Liver (tissue), 9 donors: ENCODE data around the gene ALKBH5. TPM values are rescaled to one million over a fixed set of nuclear protein-coding genes. Genes with fewer than 3 reads are reported as not detected.

Experiments used
- DNase-seq: peaks from one replicate; pipeline ENCODE4 v3.0.0-alpha.2; 2017; ENCODE audit warnings: low spot score
- H3K27ac ChIP-seq, 2 donors: one replicate each; pipeline ENCODE4 v1.7.0; 2013; ENCODE audit warnings: inconsistent platforms in 2 of 2, low read length in 2 of 2, control low read depth in 1 of 2, low read depth in 1 of 2, mild to moderate bottlenecking in 1 of 2
- H3K27me3 ChIP-seq, 4 donors: one replicate each; pipeline versions ENCODE4 v1.6.1 to v1.7.0; 2013; ENCODE audit warnings: low read length in 3 of 4, inconsistent platforms in 1 of 4, mild to moderate bottlenecking in 1 of 4, moderate library complexity in 1 of 4; ENCODE audit not compliant: control insufficient read depth in 4 of 4, insufficient read depth in 4 of 4
- H3K36me3 ChIP-seq, 4 donors: one replicate each; pipeline versions ENCODE4 v1.6.1 to v1.7.0; 2013; ENCODE audit warnings: low read length in 3 of 4, mild to moderate bottlenecking in 3 of 4, low read depth in 1 of 4, moderate library complexity in 1 of 4; ENCODE audit not compliant: control insufficient read depth in 4 of 4, insufficient read depth in 3 of 4
- H3K4me1 ChIP-seq, 4 donors: one replicate each; pipeline versions ENCODE4 v1.6.1 to v1.7.0; 2013; ENCODE audit warnings: low read length in 3 of 4, mild to moderate bottlenecking in 3 of 4, moderate library complexity in 1 of 4; ENCODE audit not compliant: control insufficient read depth in 4 of 4, insufficient read depth in 4 of 4
- H3K4me3 ChIP-seq, 3 donors: one replicate each; pipeline versions ENCODE4 v1.6.1 to v1.7.0; 2013; ENCODE audit warnings: low read length in 3 of 3, control low read depth in 1 of 3, low read depth in 1 of 3, mild to moderate bottlenecking in 1 of 3
- H3K9ac ChIP-seq, 2 donors: one replicate each; pipeline ENCODE4 v1.7.0; 2013; ENCODE audit warnings: low read length in 2 of 2, mild to moderate bottlenecking in 2 of 2, moderate library complexity in 2 of 2, control low read depth in 1 of 2, low read depth in 1 of 2
- H3K9me3 ChIP-seq, 4 donors: one replicate each; pipeline versions ENCODE4 v1.6.1 to v1.7.0; 2013; ENCODE audit warnings: low read length in 3 of 4; ENCODE audit not compliant: control insufficient read depth in 4 of 4
- ATF3 ChIP-seq: IDR thresholded peaks from 2 replicates; pipeline ENCODE4 v1.6.1; 2016; ENCODE audit warnings: antibody characterized with exemption
- CTCF ChIP-seq: fragments of 150-350 bp; IDR thresholded peaks from 2 replicates; pipeline ENCODE4 v1.5.1; 2017; ENCODE audit warnings: improper control_type of control experiment, low read depth, low read length; ENCODE audit not compliant: missing input control
- EGR1 ChIP-seq, 2 donors: IDR thresholded peaks; 2 replicates each; pipeline ENCODE4 v1.6.1; 2016 to 2018; ENCODE audit warnings: antibody characterized with exemption in 2 of 2, low read depth in 2 of 2
- FOXA1 ChIP-seq: IDR thresholded peaks from 2 replicates; pipeline ENCODE4 v1.6.1; 2016; ENCODE audit warnings: antibody characterized with exemption
- FOXA2 ChIP-seq: IDR thresholded peaks from 2 replicates; pipeline ENCODE4 v1.6.1; 2016; ENCODE audit warnings: antibody characterized with exemption
- GABPA ChIP-seq, 2 donors: IDR thresholded peaks in 1 of 2; conservative IDR thresholded peaks in 1 of 2; 2 replicates each; pipeline ENCODE4 v1.6.1; 2016; ENCODE audit warnings: antibody characterized with exemption in 2 of 2, mild to moderate bottlenecking in 1 of 2, moderate library complexity in 1 of 2
- HNF4A ChIP-seq, 2 donors: conservative IDR thresholded peaks; 2 replicates each; pipeline ENCODE4 v1.6.1; 2016; ENCODE audit warnings: antibody characterized with exemption in 2 of 2, mild to moderate bottlenecking in 2 of 2
- HNF4G ChIP-seq: IDR thresholded peaks from 2 replicates; pipeline ENCODE4 v1.6.1; 2016; ENCODE audit warnings: antibody characterized with exemption
- JUND ChIP-seq, 2 donors: IDR thresholded peaks; 2 replicates each; pipeline ENCODE4 v1.6.1; 2016; ENCODE audit warnings: antibody characterized with exemption in 2 of 2
- MAX ChIP-seq: IDR thresholded peaks from 2 replicates; pipeline ENCODE4 v1.6.1; 2016; ENCODE audit warnings: antibody characterized with exemption
- NR2F2 ChIP-seq: IDR thresholded peaks from 2 replicates; pipeline ENCODE4 v1.6.1; 2016; ENCODE audit warnings: antibody characterized with exemption
- RAD21 ChIP-seq, 2 donors: IDR thresholded peaks; 2 replicates each; pipeline ENCODE4 v1.6.1; 2016; ENCODE audit warnings: antibody characterized with exemption in 2 of 2, mild to moderate bottlenecking in 2 of 2
- REST ChIP-seq: IDR thresholded peaks from 2 replicates; pipeline ENCODE4 v1.6.1; 2016; ENCODE audit warnings: antibody characterized with exemption, mild to moderate bottlenecking
- RXRA ChIP-seq, 2 donors: IDR thresholded peaks; 2 replicates each; pipeline ENCODE4 v1.6.1; 2017 to 2018; ENCODE audit warnings: antibody characterized with exemption in 2 of 2, mild to moderate bottlenecking in 1 of 2
- SP1 ChIP-seq: IDR thresholded peaks from 2 replicates; pipeline ENCODE4 v1.6.1; 2018; ENCODE audit warnings: antibody characterized with exemption, mild to moderate bottlenecking
- TAF1 ChIP-seq: conservative IDR thresholded peaks from 2 replicates; pipeline ENCODE4 v1.6.1; 2016; ENCODE audit warnings: antibody characterized with exemption, mild to moderate bottlenecking
- YY1 ChIP-seq: IDR thresholded peaks from 2 replicates; pipeline ENCODE4 v1.6.1; 2016; ENCODE audit warnings: antibody characterized with exemption, mild to moderate bottlenecking
- ZBTB33 ChIP-seq: IDR thresholded peaks from 2 replicates; pipeline ENCODE4 v1.6.1; 2016; ENCODE audit warnings: antibody characterized with exemption
- WGBS: extraction: QIAGEN DNeasy Blood & Tissue Kit; methylation state at CpG from one replicate; pipeline ENCODE4 v1.1.7; 2013; 5-methylcytosine and 5-hydroxymethylcytosine counted together
- polyA plus RNA-seq, 2 donors: library from polyadenylated mRNA; stranded (reverse) in 1 of 2; unstranded in 1 of 2; fragments of 200-250 nt in 1 of 2; fragments of >200 nt in 1 of 2; fragmentation: Nextera tagmentation in 1 of 2; extraction: Ambion mirVana in 1 of 2; gene quantifications; one replicate each; pipeline versions ENCODE4 v1.2.1 to v1.2.3, GENCODE V29; 2013 to 2015
- total RNA-seq, 2 donors: library from RNA; depleted of rRNA; stranded (reverse); fragments of >200 nt; gene quantifications; one replicate each; pipeline ENCODE4 v1.2.3, GENCODE V29; 2014
- donor health status: healthy.
- donor health status: healthy.
- donor health status: healthy.
- donor health status: healthy.
- donor health status: healthy.

ALKBH5 gene
- total RNA-seq (10 to 100 TPM; 62.1 to 67.8 TPM), polyA plus RNA-seq (10 to 100 TPM; 30.5 to 30.6 TPM)

GRCh38 chr17:18183334-18184142 is at the start of gene ALKBH5:
Gene ALKBH5 (plus strand): TSS chr17:18183828. CDS start chr17:18184244, 416 bp downstream.
- Histone ChIP-seq H3K9ac (peak within 1 kb of the TSS; percentile 84 to 87), H3K36me3 (peaks cover 0 to 8% (median 0%) of the 10 kb centered on the region in 4 donors), H3K4me3 (peak within 1 kb of the TSS; percentile 70 to 91 (median 85)), H3K9me3 (no peaks in the 10 kb centered on the region), H3K27me3 (no peaks in the 10 kb centered on the region), H3K4me1 (peaks cover 15 to 49% (median 42%) of the 10 kb centered on the region in 4 donors), H3K27ac (peak within 1 kb of the TSS; percentile 96 to 99)
- peak; percentile 94 for DNase-seq
- under 1% methylated on average over 98 of the region's 98 CpGs for WGBS
- peak; percentile 44 to 63 for TF ChIP-seq RXRA (IDR thresholded peaks at IDR 0.05)
- TF ChIP-seq GABPA (IDR thresholded peaks at IDR 0.05 in 1 of 2, conservative IDR thresholded peaks at IDR 0.05 in 1 of 2) = peak; percentile 33 to 79
- TF ChIP-seq RAD21 (IDR thresholded peaks at IDR 0.05) = no peak
- TF ChIP-seq FOXA2 = no peak
- peak; percentile 19 to 28 for TF ChIP-seq JUND (IDR thresholded peaks at IDR 0.05)
- TF ChIP-seq NR2F2 = no peak
- no peak for TF ChIP-seq REST
- no peak for TF ChIP-seq ATF3
- TF ChIP-seq SP1 = peak; percentile 92
- TF ChIP-seq HNF4A (conservative IDR thresholded peaks at IDR 0.05) = no peak
- TF ChIP-seq CTCF = peak; percentile 34
- TF ChIP-seq HNF4G = no peak
- peak; percentile 48 for TF ChIP-seq YY1
- TF ChIP-seq FOXA1 = no peak
- TF ChIP-seq TAF1 = no peak
- TF ChIP-seq EGR1 (IDR thresholded peaks at IDR 0.05; ENCODE audit: low read depth in 2 of 2) = no peak
- TF ChIP-seq MAX = peak; percentile 74
- TF ChIP-seq ZBTB33 = no peak
